Measurements from ENCODE around the gene MAP3K1. TPM values are rescaled to one million over a fixed set of nuclear protein-coding genes. Genes with fewer than 3 reads are reported as not detected.

The MAP3K1 gene
- total RNA-seq, 4 donors from 2014 or later = 4.2 to 6.8 (median 5.4) TPM

- H3K27me3 ChIP-seq = no peaks in the 10 kb centered on the region
- ATAC-seq (no peak), DNase-seq (no peak)
- in situ Hi-C loops (cut with MboI; ENCODE audit: low sequenced_read_pairs in 4 of 4) = loop anchor here in 3 of 4 donors (5.0 to 25.0 kb wide), 3 partner anchors 565 to 900 kb away; no protein-coding TSS in a partner anchor
- H3K36me3 ChIP-seq = no peaks in the 10 kb centered on the region
- H3K4me1 ChIP-seq = peaks cover 40 to 59% of the 10 kb centered on the region in 2 donors
- no peak for TF ChIP-seq POLR2A (IDR thresholded peaks at IDR 0.05)
- TF ChIP-seq CTCF (IDR thresholded peaks at IDR 0.05 in 4 of 5, conservative IDR thresholded peaks at IDR 0.05 in 1 of 5) = no peak
- intact Hi-C loops (cut with DNase I; ENCODE audit: low total_unique reads) = loop anchor here (5.0 kb wide), 2 partner anchors 855 to 900 kb away; no protein-coding TSS in a partner anchor
- H3K27ac ChIP-seq = no peak overlapping the region
- H3K4me3 ChIP-seq = no peak overlapping the region
- no peaks in the 10 kb centered on the region for H3K9me3 ChIP-seq
Observed at GRCh38 chr5:56837381-56837780, 22.0 kb downstream of the MAP3K1 start.

- intact Hi-C loops (cut with DNase I; ENCODE audit: low total_unique reads) (loop anchor here (2.0 to 5.0 kb wide), 3 partner anchors 567 to 901 kb away; no protein-coding TSS in a partner anchor), in situ Hi-C loops (cut with MboI; ENCODE audit: low sequenced_read_pairs in 4 of 4) (loop anchor here in 3 of 4 donors (5.0 to 25.0 kb wide), 3 partner anchors 566 to 901 kb away; no protein-coding TSS in a partner anchor)
- DNase-seq = no peak
- H3K27ac ChIP-seq = peak overlapping the region in 1 of 4 donors; percentile 13
- H3K27me3 ChIP-seq = no peaks in the 10 kb centered on the region
- no peaks in the 10 kb centered on the region for H3K9me3 ChIP-seq
- no peak overlapping the region for H3K4me3 ChIP-seq
- H3K4me1 ChIP-seq = peaks cover 35 to 55% of the 10 kb centered on the region in 2 donors
- H3K36me3 ChIP-seq = no peaks in the 10 kb centered on the region
- no peak for ATAC-seq
- no peak for TF ChIP-seq CTCF (IDR thresholded peaks at IDR 0.05 in 4 of 5, conservative IDR thresholded peaks at IDR 0.05 in 1 of 5)
- TF ChIP-seq POLR2A (IDR thresholded peaks at IDR 0.05) = no peak
Observed at GRCh38 chr5:56837956-56838355, 22.6 kb downstream of the MAP3K1 start.

- ATAC-seq = peak; percentile 63 to 83
- peak overlapping the region; percentile 35 to 53 (median 45) for H3K27ac ChIP-seq
- H3K27me3 ChIP-seq = no peaks in the 10 kb centered on the region
- no peaks in the 10 kb centered on the region for H3K36me3 ChIP-seq
- no peak for DNase-seq
- in situ Hi-C loops (cut with MboI; ENCODE audit: low sequenced_read_pairs in 4 of 4) = loop anchor here in 3 of 4 donors (5.0 to 25.0 kb wide), 3 partner anchors 566 to 901 kb away; no protein-coding TSS in a partner anchor
- TF ChIP-seq CTCF (IDR thresholded peaks at IDR 0.05 in 4 of 5, conservative IDR thresholded peaks at IDR 0.05 in 1 of 5) = peak; percentile 43 to 71 (median 58)
- no peak for TF ChIP-seq POLR2A (IDR thresholded peaks at IDR 0.05)
- peak overlapping the region in 3 of 4 donors; percentile 24 to 36 (median 33) for H3K4me3 ChIP-seq
- intact Hi-C loops (cut with DNase I; ENCODE audit: low total_unique reads) = loop anchor here (2.0 to 5.0 kb wide), 3 partner anchors 568 to 901 kb away; no protein-coding TSS in a partner anchor
- no peaks in the 10 kb centered on the region for H3K9me3 ChIP-seq
- H3K4me1 ChIP-seq = peaks cover 30 to 50% of the 10 kb centered on the region in 2 donors
Observed at GRCh38 chr5:56838409-56839039, 23.2 kb downstream of the MAP3K1 start.

- Histone ChIP-seq H3K27ac (peak overlapping the region; percentile 35 to 53 (median 45)), H3K4me3 (peak overlapping the region in 1 of 4 donors; percentile 24), H3K36me3 (no peaks in the 10 kb centered on the region), H3K9me3 (no peaks in the 10 kb centered on the region), H3K27me3 (no peaks in the 10 kb centered on the region), H3K4me1 (peaks cover 26 to 50% of the 10 kb centered on the region in 2 donors)
- DNase-seq = no peak
- intact Hi-C loops (cut with DNase I; ENCODE audit: low total_unique reads) (loop anchor here (2.0 to 5.0 kb wide), 3 partner anchors 568 to 902 kb away; no protein-coding TSS in a partner anchor), in situ Hi-C loops (cut with MboI; ENCODE audit: low sequenced_read_pairs in 4 of 4) (loop anchor here in 3 of 4 donors (5.0 to 25.0 kb wide), 3 partner anchors 567 to 902 kb away; no protein-coding TSS in a partner anchor)
- no peak for ATAC-seq
- TF ChIP-seq CTCF (IDR thresholded peaks at IDR 0.05 in 4 of 5, conservative IDR thresholded peaks at IDR 0.05 in 1 of 5) (no peak), POLR2A (IDR thresholded peaks at IDR 0.05) (no peak)
Observed at GRCh38 chr5:56839062-56839461, 23.7 kb downstream of the MAP3K1 start.
